Neural progenitor cell (in vitro differentiated cells): Measurements from ENCODE around the gene FNIP1.

Experiments used
- EZH2 ChIP-seq: fragments of 200-600 bp; sonication (generic); IDR thresholded peaks from 2 replicates; pipeline ENCODE4 v1.6.1; 2017; ENCODE audit warnings: antibody characterized with exemption, mild to moderate bottlenecking, moderate library complexity
- EZH2phosphoT487 ChIP-seq: fragments of 200-600 bp; sonication (generic); IDR thresholded peaks from 2 replicates; pipeline ENCODE4 v1.6.1; 2017; ENCODE audit warnings: antibody characterized with exemption
- TF ChIP-seq, protein P1 (sequence below): fragments of 200-600 bp; sonication (generic); IDR thresholded peaks from 2 replicates; pipeline ENCODE4 v1.5.1; 2017; ENCODE audit warnings: antibody characterized with exemption, mild to moderate bottlenecking

GRCh38 chr5:131605086-131605485 is 191.7 kb downstream of the FNIP1 start:
- TF ChIP-seq, protein P1, sequence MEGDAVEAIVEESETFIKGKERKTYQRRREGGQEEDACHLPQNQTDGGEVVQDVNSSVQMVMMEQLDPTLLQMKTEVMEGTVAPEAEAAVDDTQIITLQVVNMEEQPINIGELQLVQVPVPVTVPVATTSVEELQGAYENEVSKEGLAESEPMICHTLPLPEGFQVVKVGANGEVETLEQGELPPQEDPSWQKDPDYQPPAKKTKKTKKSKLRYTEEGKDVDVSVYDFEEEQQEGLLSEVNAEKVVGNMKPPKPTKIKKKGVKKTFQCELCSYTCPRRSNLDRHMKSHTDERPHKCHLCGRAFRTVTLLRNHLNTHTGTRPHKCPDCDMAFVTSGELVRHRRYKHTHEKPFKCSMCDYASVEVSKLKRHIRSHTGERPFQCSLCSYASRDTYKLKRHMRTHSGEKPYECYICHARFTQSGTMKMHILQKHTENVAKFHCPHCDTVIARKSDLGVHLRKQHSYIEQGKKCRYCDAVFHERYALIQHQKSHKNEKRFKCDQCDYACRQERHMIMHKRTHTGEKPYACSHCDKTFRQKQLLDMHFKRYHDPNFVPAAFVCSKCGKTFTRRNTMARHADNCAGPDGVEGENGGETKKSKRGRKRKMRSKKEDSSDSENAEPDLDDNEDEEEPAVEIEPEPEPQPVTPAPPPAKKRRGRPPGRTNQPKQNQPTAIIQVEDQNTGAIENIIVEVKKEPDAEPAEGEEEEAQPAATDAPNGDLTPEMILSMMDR, result no peak
- no peak for TF ChIP-seq EZH2phosphoT487
- TF ChIP-seq EZH2, result no peak
